SK-N-SH (cell line): Measurements from ENCODE around the gene EXOSC2. TPM values are rescaled to one million over a fixed set of nuclear protein-coding genes. Genes with fewer than 3 reads are reported as not detected.

Experiments used
- CTCF ChIA-PET: fragments of 300-600, 350-600 bp; formaldehyde crosslinking; extraction: SDS; loops from one replicate; lab custom pipeline; 2021; lab: Yijun Ruan, JAX
- POLR2A ChIA-PET: fragments of 350-600 bp; sonication (Branson Sonifier 250); formaldehyde crosslinking; extraction: SDS; loops from one replicate; lab custom pipeline; 2020; ENCODE audit warnings: antibody characterized with exemption, inconsistent platforms; lab: Yijun Ruan, JAX
- DNase-seq: peaks from one replicate; pipeline ENCODE4 v3.0.0; 2012
- H2AFZ ChIP-seq: fragments of 200-600 bp; sonication (generic); 2 replicates; pipeline ENCODE4 v1.8.1; 2016; ENCODE audit warnings: antibody characterized with exemption, mild to moderate bottlenecking, low read depth
- H3F3A ChIP-seq: fragments of 200-600 bp; sonication (generic); replicated peaks from 2 replicates; pipeline ENCODE3; 2016; ENCODE audit warnings: antibody characterized with exemption, mild to moderate bottlenecking; ENCODE audit not compliant: insufficient read depth
- H3K27ac ChIP-seq, 2 experiments: fragments of 200-500 bp in 1 of 2; fragments of 200-600 bp in 1 of 2; sonication (Bioruptor generic) in 1 of 2; sonication (generic), shearing (Covaris generic) in 1 of 2; 2 replicates each; pipeline versions ENCODE4 v1.5.1 to v1.6.1; 2014 to 2016; ENCODE audit warnings: low read depth in 2 of 2, inconsistent platforms in 1 of 2, low read length in 1 of 2, mild to moderate bottlenecking in 1 of 2, mixed read lengths in 1 of 2
- H3K27me3 ChIP-seq: fragments of 200-600 bp; sonication (generic), shearing (Covaris generic); 2 replicates; pipeline ENCODE4 v1.6.1; 2016; ENCODE audit warnings: mixed run types; ENCODE audit not compliant: insufficient read depth
- H3K36me3 ChIP-seq, 2 experiments: fragments of 200-500 bp in 1 of 2; fragments of 200-600 bp in 1 of 2; sonication (Bioruptor generic) in 1 of 2; sonication (generic) in 1 of 2; replicated peaks in 1 of 2; 2 replicates each; pipeline versions ENCODE3 to v1.5.1; 2014 to 2016; ENCODE audit warnings: low read length in 1 of 2, mild to moderate bottlenecking in 1 of 2; ENCODE audit not compliant: insufficient read depth in 2 of 2, control insufficient read depth in 1 of 2
- H3K4me1 ChIP-seq, 2 experiments: fragments of 200-500 bp in 1 of 2; fragments of 200-600 bp in 1 of 2; sonication (Bioruptor generic) in 1 of 2; sonication (generic), shearing (Covaris generic) in 1 of 2; 2 replicates each; pipeline versions ENCODE4 v1.5.1 to v1.6.1; 2014 to 2016; ENCODE audit warnings: low read depth in 1 of 2, low read length in 1 of 2, mixed run types in 1 of 2; ENCODE audit not compliant: insufficient read depth in 2 of 2, control insufficient read depth in 1 of 2
- H3K4me2 ChIP-seq: fragments of 200-600 bp; sonication (generic), shearing (Covaris generic); 2 replicates; pipeline ENCODE4 v1.6.1; 2017; ENCODE audit warnings: mixed run types
- H3K4me3 ChIP-seq, 2 experiments: fragments of 200-500 bp in 1 of 2; fragments of 200-600 bp in 1 of 2; sonication (Bioruptor generic) in 1 of 2; sonication (generic), shearing (Covaris generic) in 1 of 2; 2 replicates each; pipeline versions ENCODE4 v1.5.1 to v1.8.1; 2014 to 2016; ENCODE audit warnings: low read depth in 2 of 2, inconsistent platforms in 1 of 2, low read length in 1 of 2, mild to moderate bottlenecking in 1 of 2, mixed read lengths in 1 of 2, moderate library complexity in 1 of 2
- H3K79me2 ChIP-seq: fragments of 200-600 bp; sonication (generic); 2 replicates; pipeline ENCODE4 v1.8.1; 2017; ENCODE audit warnings: mild to moderate bottlenecking; ENCODE audit not compliant: insufficient read depth
- H3K9ac ChIP-seq: fragments of 200-600 bp; sonication (generic); 2 replicates; pipeline ENCODE4 v1.6.1; 2017; ENCODE audit warnings: mixed run types
- H3K9me2 ChIP-seq: fragments of 200-600 bp; sonication (generic); 2 replicates; pipeline ENCODE4 v1.6.1; 2017; ENCODE audit warnings: mixed run types
- H3K9me3 ChIP-seq: fragments of 200-600 bp; sonication (generic); 2 replicates; pipeline ENCODE4 v1.6.1; 2017; ENCODE audit warnings: mixed run types, mild to moderate bottlenecking, moderate library complexity
- H4K20me1 ChIP-seq: fragments of 200-600 bp; sonication (generic); 2 replicates; pipeline ENCODE4 v1.6.1; 2017; ENCODE audit warnings: mild to moderate bottlenecking, mixed run types; ENCODE audit not compliant: insufficient read depth
- CHD2 ChIP-seq: fragments of 150-350 bp; IDR thresholded peaks from 2 replicates; pipeline ENCODE4 v1.6.1; 2018; ENCODE audit warnings: low read length; ENCODE audit not compliant: partially characterized antibody
- EZH2phosphoT487 ChIP-seq: fragments of 200-600 bp; sonication (generic); IDR thresholded peaks from 2 replicates; pipeline ENCODE4 v1.6.1; 2017; ENCODE audit warnings: low read depth, mixed run types, mild to moderate bottlenecking, antibody characterized with exemption, moderate library complexity, borderline replicate concordance
- FOSL2 ChIP-seq: IDR thresholded peaks from 2 replicates; pipeline ENCODE4 v1.4.0; 2012; ENCODE audit warnings: low read depth, mild to moderate bottlenecking, moderate library complexity, borderline replicate concordance
- FOXJ3 ChIP-seq: sonication (generic); formaldehyde crosslinking; IDR thresholded peaks from 2 replicates; pipeline ENCODE4 v1.5.1; 2020; ENCODE audit warnings: mild to moderate bottlenecking, missing genetic modification reagents
- GABPA ChIP-seq: IDR thresholded peaks from 2 replicates; pipeline ENCODE4 v1.4.0; 2012; ENCODE audit warnings: low read depth, mild to moderate bottlenecking
- GATA2 ChIP-seq: sonication (generic); formaldehyde crosslinking; IDR thresholded peaks from 2 replicates; pipeline ENCODE4 v1.5.0; 2020; ENCODE audit warnings: mild to moderate bottlenecking, missing genetic modification reagents
- JUND ChIP-seq: IDR thresholded peaks from 2 replicates; pipeline ENCODE4 v1.4.0; 2012
- MEF2A ChIP-seq: IDR thresholded peaks from 2 replicates; pipeline ENCODE4 v1.4.0; 2012; ENCODE audit warnings: low read depth, borderline replicate concordance
- REST ChIP-seq: IDR thresholded peaks from 2 replicates; pipeline ENCODE4 v1.6.1; 2012; ENCODE audit warnings: mild to moderate bottlenecking, low read depth, low read length, moderate library complexity
- RFX5 ChIP-seq: IDR thresholded peaks from 2 replicates; pipeline ENCODE4 v1.6.1; 2012; ENCODE audit warnings: mild to moderate bottlenecking, improper control_type of control experiment, low read length
- TAF1 ChIP-seq: IDR thresholded peaks from 2 replicates; pipeline ENCODE4 v1.6.1; 2012; ENCODE audit warnings: low read depth, mild to moderate bottlenecking, low read length, moderate library complexity, borderline replicate concordance
- ZBTB33 ChIP-seq: IDR thresholded peaks from 2 replicates; pipeline ENCODE4 v1.4.0; 2012; ENCODE audit warnings: low read depth, borderline replicate concordance
- WGBS: methylation state at CpG from one replicate; pipeline ENCODE4 v1.1.6; 2017; ENCODE audit warnings: low lambda C conversion rate; 5-methylcytosine and 5-hydroxymethylcytosine counted together
- polyA plus RNA-seq, 3 experiments: library from polyadenylated mRNA; depleted of rRNA; stranded (reverse); fragments of >200 nt; gene quantifications; 2 replicates each; pipeline ENCODE4 v1.2.3, GENCODE V29; 2012
- TF ChIP-seq, protein P1 (sequence below): fragments of 150-350 bp; IDR thresholded peaks from 2 replicates; pipeline ENCODE4 v1.6.1; 2016; ENCODE audit warnings: mild to moderate bottlenecking, low read depth, low read length
- TF ChIP-seq, protein P2 (sequence below): IDR thresholded peaks from 2 replicates; pipeline ENCODE4; 2012
- TF ChIP-seq, protein P3 (sequence below): IDR thresholded peaks from 2 replicates; pipeline ENCODE4 v1.4.0; 2012; ENCODE audit warnings: low read depth

Gene EXOSC2
- polyA plus RNA-seq, 1 of the 3 experiments (the other 2 are of a cell fraction) = 28.7 TPM

DNA sequence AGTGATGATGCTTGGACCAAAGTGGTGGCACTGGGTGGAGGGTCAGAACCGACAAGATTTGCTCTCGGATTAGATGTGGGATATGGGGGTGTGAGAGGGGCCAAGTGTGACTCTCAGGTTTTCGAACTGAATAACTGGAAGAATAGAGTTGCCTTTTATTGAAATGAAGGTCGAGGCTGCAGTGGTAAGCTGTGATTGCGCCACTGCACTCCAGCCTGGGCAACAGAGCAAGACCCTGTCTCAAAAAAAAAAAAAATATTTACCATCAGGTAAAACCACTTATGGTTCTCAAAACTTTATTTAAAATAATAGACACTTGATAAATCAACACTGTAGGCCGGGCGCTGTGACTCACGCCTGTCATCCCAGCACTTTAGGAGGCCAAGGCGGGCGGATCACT, 27.2 kb downstream of the EXOSC2 start:
- no peak for TF ChIP-seq JUND
- no peak for TF ChIP-seq GATA2
- TF ChIP-seq GABPA = no peak
- TF ChIP-seq FOXJ3 = no peak
- TF ChIP-seq CHD2 = no peak
- TF ChIP-seq, protein P1, sequence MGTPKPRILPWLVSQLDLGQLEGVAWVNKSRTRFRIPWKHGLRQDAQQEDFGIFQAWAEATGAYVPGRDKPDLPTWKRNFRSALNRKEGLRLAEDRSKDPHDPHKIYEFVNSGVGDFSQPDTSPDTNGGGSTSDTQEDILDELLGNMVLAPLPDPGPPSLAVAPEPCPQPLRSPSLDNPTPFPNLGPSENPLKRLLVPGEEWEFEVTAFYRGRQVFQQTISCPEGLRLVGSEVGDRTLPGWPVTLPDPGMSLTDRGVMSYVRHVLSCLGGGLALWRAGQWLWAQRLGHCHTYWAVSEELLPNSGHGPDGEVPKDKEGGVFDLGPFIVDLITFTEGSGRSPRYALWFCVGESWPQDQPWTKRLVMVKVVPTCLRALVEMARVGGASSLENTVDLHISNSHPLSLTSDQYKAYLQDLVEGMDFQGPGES = no peak
- no peak for TF ChIP-seq TAF1
- TF ChIP-seq, protein P2, sequence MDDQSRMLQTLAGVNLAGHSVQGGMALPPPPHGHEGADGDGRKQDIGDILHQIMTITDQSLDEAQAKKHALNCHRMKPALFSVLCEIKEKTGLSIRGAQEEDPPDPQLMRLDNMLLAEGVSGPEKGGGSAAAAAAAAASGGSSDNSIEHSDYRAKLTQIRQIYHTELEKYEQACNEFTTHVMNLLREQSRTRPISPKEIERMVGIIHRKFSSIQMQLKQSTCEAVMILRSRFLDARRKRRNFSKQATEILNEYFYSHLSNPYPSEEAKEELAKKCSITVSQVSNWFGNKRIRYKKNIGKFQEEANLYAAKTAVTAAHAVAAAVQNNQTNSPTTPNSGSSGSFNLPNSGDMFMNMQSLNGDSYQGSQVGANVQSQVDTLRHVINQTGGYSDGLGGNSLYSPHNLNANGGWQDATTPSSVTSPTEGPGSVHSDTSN = no peak
- no peaks in the 10 kb centered on the region for H3K9me3 ChIP-seq
- 96% methylated on average over 10 of the region's 10 CpGs for WGBS
- no peak overlapping the region for H3K4me3 ChIP-seq
- H3K4me1 ChIP-seq = no peaks in the 10 kb centered on the region
- no peaks in the 10 kb centered on the region for H3K9me2 ChIP-seq
- no peak overlapping the region for H3K27ac ChIP-seq
- no peak overlapping the region for H2AFZ ChIP-seq
- H4K20me1 ChIP-seq = peaks cover 14% of the 10 kb centered on the region
- H3F3A ChIP-seq = no peaks in the 10 kb centered on the region
- no peaks in the 10 kb centered on the region for H3K27me3 ChIP-seq
- H3K9ac ChIP-seq = no peak overlapping the region
- H3K36me3 ChIP-seq = peaks cover 0 to 3% of the 10 kb centered on the region in 2 experiments
- no peak overlapping the region for H3K4me2 ChIP-seq
- DNase-seq = no peak
- H3K79me2 ChIP-seq = peaks cover 76% of the 10 kb centered on the region
- CTCF ChIA-PET = no interaction called here
- POLR2A ChIA-PET = no interaction called here

DNA sequence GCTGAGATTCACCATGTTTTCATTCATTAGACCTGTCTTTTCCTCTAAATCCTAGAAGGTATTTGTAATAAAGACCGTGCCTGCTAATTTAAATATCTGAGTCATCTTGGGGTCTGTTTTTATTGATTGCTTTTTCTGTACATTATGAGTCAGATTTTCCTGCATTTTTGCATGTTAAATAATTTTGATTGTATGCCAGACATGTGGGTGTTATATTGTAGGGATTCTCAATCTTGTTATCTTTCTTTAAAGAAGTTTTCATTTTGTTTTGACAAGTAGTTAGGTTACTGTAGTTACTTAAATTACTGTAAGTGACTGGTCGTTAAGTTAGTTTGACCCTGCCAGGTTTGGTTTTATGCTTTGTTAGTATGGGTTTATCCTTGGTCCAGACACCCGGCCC, 35.1 kb downstream of the EXOSC2 start:
- H3K79me2 ChIP-seq = peaks cover 62% of the 10 kb centered on the region
- no peak overlapping the region for H3K4me3 ChIP-seq

More for the DNA sequence above, 35.1 kb downstream of the EXOSC2 start:
- Histone ChIP-seq H3K27ac (0 out of 4 replicates have a peak overlapping the region, but pooled peaks of 1 of the 2 experiments have one; percentile 7), H3K36me3 (no peaks in the 10 kb centered on the region), H3K4me1 (peaks cover 0 to 7% of the 10 kb centered on the region in 2 experiments; a peak in 1 of 4 replicates), H3K4me2 (no peak overlapping the region), H3K9me3 (no peaks in the 10 kb centered on the region), H3K27me3 (no peaks in the 10 kb centered on the region), H3K9me2 (no peaks in the 10 kb centered on the region), H3K9ac (no peak overlapping the region), H3F3A (peaks cover 14% of the 10 kb centered on the region), H2AFZ (no peak overlapping the region), H4K20me1 (no peaks in the 10 kb centered on the region)
- TF ChIP-seq FOSL2 (peak; percentile 35; the same call in 1 of the 2 replicates), ZBTB33 (no peak), JUND (0 out of 2 replicates have a peak, but pooled peaks have one; percentile 16), EZH2phosphoT487 (no peak), RFX5 (no peak), REST (no peak), MEF2A (no peak), TAF1 (no peak)
- TF ChIP-seq, protein P3, sequence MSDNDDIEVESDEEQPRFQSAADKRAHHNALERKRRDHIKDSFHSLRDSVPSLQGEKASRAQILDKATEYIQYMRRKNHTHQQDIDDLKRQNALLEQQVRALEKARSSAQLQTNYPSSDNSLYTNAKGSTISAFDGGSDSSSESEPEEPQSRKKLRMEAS = no peak
- 66% methylated on average over 3 of the region's 3 CpGs for WGBS
- DNase-seq = no peak
- CTCF ChIA-PET = no interaction called here
- POLR2A ChIA-PET = no interaction called here
